ENCODE results near the gene SERBP1. TPM values are rescaled to one million over a fixed set of nuclear protein-coding genes. Genes with fewer than 3 reads are reported as not detected.
"Not testable (repeated sequence)": the region's sequence is repeated elsewhere in the genome, so short reads cannot be mapped to it uniquely, and the experiment has no call there.

SERBP1 gene
- total RNA-seq, 1 donor from 2014 or later: 250 TPM

DNA sequence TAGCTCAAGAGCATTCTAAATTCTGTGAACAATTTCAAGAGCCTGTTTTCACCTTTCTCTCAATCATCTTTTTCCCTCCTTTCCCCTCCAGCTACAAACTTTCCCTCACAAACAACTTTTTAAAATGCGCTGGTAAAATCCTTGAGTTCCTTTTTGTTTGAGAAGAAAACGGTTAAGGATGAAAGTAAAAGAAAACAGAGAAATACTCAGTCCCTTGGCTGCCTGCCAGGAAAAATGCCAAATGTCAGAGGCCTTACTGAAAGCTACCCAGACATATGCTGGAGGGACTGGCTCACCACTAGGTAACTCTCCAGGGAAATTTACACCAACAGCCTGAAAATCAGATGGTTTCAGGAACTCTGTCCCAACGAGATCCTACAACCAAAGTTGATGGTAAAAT lies 11.0 kb upstream of the SERBP1 start:
- DNase-seq (ENCODE audit: extremely low read depth, low read depth, low spot score): no peak

DNA sequence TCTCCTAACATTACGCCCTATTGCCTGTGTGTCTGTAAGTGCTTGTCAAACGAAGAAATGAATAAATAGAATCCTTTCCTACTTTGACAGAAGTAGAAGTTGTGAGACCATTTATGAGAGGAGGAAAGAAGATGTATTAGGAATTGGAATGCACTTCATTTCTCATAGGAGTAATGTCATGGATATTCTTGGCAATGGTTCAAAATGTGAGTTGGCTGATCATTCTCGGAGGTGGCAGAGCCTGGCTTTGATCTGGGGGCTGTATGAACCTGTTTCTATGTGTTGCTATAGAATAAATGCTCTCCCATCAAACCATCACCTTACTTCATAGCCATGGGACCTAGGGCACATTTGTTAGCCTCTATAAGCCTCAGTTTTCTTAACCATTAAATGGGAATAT lies 10.1 kb upstream of the SERBP1 start:
- DNase-seq (ENCODE audit: extremely low read depth, low read depth, low spot score): no peak

DNA sequence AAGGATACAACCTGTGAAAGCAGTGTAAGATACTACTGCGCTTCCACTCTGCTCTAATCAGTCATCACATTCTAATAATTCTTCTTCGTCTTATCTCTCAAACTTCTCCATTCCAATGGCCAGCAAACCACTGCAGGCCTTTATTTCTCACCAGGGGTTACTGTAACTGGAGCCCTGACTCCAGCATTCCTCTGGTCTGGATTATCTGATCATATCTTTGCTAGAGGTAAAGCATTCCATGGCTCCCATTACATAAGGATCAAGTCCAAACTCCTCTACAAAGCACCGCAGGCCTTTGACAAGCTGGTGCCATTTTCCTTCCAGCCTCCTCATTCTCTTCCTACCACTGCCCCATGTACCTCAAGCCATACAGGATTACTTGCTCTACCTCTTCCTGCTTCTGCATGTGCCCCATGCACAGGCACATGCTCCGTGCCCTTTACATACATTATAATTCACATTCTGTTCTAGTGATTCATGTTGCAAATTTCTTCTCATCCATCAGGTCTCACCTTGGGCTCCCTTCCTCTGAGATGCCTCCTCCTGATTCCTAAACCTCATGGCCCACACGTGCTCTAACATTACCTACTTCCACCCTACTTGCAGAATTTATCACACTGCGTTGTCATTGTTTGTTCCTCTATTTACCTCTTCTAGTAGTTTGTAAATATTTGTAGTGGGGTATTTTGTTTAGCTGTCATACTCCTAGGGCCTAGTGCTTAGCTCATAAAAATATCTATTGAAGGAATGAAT lies 9.3 kb upstream of the SERBP1 start:
- DNase-seq (ENCODE audit: extremely low read depth, low read depth, low spot score): no peak

DNA sequence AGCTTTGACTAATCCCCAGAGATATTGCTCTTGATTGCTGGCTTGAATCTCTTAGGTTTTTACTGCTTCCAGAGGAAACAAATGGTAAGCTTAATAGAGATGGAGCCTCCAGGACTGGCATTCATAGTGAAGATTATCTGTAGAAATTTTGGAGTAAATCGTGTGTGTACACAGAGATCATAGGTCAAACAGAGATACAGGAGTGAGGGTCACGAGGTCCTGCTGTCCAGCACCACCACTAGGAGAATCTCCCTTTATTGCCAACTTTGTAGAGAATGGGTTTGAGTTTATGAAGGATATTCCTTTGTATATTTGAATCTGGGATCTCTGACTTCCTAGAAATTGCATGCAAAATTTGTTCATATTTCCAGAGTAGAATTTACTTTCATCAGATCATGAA lies 7.8 kb upstream of the SERBP1 start:
- DNase-seq (ENCODE audit: extremely low read depth, low read depth, low spot score): no peak

DNA sequence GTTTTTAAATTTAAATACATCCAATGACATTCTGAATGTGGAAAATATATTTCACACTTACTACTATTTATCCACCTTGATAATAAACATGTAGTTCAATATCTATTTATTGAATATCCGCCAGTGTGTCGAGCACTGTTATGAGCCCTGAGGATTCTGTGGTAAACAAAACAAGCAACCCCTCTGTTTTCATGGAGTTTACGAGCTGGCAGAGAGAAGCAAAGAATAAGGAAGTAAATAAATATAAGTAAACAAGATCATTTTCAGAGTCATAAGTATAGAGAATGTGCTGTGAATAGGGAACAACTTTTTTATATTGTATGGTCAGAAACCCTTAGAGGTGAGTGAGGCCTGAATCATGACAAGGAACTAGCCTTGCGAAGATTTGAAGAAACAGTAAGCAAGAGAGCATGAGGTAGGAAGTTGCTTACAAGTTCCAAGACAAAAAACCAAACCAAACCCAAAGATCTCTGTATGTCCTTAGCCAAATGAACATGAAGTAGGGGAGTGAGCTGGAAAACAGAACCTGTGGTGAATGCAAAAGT lies 6.4 kb upstream of the SERBP1 start:
- no peak for DNase-seq (ENCODE audit: extremely low read depth, low read depth, low spot score)

DNA sequence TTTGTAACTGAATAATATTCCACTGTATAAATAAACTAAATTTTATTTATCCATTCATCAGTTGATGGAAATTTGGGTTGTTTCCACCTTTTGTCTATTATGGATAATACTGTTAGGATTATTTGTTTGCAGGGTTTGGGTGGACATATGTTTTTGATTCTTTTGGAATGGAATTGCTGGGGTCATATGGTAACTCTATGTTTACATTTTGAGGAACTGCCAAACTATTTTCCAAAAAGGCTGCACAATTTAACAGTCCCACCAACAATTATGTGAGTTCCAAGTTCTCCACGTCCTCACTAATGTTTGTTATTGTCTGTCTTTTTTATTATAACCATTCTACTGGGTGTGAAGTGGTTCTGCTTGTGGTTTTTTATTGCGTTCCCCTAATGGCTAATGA lies 4.3 kb upstream of the SERBP1 start:
- DNase-seq (ENCODE audit: extremely low read depth, low read depth, low spot score): no peak

DNA sequence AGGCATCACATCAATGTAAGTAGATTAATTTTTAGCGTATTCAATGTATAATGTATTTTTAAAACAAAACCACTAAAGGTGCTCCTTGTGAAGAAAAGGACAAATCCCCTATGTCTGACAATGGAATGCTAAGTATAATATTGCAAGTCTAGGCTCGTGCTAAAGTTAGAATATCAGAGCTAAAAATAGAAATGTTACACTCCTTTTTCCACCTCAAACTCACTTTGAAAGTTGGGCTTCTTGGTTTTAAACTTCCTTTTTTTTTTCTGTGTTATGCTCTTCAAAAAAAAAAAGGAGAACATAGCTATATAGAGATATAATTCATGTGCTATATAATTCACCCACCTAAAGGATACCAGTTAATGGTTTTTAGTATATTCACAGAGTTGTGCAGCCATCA lies 3.6 kb upstream of the SERBP1 start:
- DNase-seq (ENCODE audit: extremely low read depth, low read depth, low spot score): no peak

DNA sequence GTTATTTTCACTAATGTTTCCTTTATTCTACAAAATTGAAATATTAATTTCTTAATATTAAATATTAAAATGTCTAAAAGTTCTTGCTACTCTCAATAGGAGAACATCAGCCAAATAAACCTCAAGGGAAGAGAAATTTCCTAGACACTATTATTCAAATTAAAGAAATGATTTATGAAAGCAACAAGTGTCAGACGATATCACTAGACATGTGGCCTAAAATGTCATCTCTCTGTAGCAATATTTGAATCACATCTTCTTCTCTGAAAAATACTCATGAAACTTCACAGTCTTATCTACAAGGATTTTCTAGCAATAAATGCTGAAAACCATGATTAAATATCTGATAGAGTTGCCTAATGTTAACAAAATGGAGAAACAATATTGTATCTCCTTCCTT lies 2.5 kb upstream of the SERBP1 start:
- DNase-seq (ENCODE audit: extremely low read depth, low read depth, low spot score): no peak

DNA sequence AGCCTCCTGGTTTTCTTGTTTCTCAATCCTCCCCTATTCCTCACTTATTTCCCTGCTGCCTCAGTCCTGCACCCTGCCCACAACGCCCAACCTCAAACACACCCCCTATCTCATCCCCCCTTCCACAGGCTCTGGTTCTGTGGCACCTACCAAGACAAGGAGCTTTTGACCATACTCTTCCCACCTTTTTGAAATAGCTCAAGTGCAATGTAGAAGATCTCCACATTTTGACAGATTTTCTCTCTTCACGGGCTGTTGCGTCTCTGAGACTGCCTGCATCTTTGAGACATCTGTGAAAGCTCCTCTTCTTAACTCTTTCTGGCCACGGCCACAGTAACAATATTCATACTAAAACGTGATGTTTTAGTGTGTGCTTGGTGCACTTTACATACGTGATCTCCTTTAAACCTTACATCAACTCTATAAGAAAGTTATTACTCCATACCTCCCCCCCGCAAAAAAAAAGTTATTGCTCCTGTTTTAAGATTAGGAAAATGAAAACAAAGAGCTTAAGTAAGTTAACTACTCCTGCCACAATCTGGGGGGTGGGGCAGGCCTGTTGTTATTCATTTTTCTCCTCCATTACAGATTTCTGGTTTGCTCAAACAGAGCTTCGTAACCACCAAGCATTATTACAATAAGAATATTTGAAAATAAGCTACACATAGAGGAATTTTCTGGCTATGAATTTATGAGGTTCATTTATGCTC lies 1.8 kb upstream of the SERBP1 start:
- no peak for DNase-seq (ENCODE audit: extremely low read depth, low read depth, low spot score)

DNA sequence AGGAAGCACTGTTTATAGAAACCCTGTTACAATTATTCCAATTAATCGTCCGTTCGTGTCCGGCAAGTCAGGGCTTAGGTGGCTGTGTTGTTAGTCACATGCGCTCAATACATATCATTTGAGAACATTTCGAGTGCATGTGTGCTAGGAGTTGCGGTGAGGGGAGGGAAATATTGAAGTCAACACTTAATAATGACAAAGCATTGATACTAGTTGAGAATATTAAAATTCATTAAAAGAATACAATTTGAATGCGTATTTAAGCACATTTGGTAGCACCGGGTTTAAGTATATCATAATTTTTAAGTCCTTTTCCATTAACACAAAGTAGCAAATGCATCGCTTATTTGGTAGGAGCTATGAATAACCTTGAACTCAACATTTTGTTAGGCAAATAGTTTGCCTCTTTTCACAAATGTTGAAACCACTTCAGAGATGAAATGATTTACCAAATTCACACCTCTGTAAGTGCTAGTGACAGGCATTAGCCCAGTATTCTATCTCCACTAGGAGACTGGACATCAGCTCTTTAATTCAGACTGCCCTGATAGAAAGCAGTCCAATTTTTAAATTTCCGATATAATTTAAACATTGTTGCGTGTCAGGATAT lies 1.1 kb upstream of the SERBP1 start:
- no peak for DNase-seq (ENCODE audit: extremely low read depth, low read depth, low spot score)

DNA sequence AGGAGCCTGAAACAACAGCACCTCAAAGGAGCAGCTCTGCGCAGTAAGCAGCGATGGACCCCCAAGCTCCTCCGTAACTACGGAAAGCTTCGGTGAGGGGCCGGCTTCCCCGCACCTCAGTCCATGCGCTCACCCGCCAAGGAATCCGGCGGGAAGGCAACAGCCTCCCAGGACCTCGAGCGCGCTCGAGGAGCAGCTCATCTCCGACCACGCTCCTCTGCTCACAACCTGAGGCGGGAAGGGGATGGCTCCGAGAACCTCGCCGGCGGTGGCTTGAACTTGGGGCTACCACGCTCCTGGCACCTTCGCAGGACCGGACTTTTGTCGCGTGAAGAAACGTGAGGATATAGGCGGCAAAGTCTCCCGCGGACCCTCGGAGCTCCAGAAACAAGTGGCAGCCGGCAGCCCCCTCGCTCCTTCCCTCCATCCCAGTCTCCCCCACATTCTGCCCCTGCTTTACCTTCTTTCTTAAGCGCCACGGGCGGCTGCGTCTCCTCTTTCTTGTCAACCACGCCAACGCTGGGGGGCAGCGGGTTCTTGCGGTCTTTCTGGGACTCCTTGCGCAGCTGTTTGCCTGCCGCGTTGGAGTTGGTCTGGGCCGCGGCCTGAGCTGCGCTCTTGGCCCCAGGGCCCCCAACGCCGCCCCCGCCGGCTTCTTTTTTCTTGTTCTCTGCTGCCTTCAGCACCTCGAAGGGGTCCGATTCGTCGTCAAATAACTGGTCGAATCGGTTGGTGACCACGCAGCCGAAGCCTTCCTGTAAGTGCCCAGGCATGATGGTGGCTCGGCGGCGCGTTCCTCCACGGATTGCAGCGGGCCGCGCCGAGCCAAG lies 459 bp downstream of the SERBP1 start:
- DNase-seq (ENCODE audit: extremely low read depth, low read depth, low spot score): no peak

DNA sequence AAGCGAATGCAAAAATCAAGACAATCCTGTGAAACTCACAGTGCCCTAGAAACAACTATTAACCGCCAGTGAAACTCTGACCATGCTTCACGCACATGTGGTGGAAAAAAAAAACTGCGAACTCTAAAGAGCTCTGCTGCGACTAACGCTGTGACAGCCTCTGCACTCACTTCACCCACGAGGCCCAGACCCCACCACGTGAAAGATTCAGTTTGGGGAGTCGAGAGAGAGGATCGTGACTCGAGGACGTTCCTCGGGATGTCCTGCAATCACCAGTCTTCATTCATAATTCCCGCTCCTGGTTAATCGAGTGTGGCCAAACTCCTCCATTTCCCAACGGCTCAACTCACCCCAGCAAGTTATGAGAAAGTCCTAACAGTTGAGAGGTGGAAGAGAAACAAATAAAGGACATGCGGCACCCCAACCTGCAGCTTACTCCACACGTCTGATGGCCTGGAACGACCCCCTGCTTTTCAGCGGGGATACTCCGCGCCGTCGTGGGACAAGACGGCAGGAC lies 1.1 kb downstream of the SERBP1 start:
- DNase-seq (ENCODE audit: extremely low read depth, low read depth, low spot score): no peak

DNA sequence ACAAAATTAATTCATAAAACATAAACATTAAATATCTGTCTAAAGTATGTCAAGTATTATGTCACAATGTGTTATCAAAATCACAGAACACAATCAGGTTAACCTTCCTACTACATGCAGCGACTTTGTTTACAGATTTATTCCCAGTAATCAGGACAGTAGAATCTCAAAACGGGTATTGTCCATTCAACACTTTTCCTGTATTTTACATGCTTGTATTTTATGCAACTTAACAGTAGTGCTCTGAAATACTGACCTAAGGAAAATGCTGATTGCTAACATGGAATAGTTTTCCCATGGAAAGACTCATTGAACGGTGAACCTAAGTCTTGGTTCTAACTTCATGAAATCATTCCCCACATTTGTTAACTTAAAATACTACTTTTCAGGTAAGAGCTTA lies 2.3 kb downstream of the SERBP1 start:
- no peak for DNase-seq (ENCODE audit: extremely low read depth, low read depth, low spot score)

DNA sequence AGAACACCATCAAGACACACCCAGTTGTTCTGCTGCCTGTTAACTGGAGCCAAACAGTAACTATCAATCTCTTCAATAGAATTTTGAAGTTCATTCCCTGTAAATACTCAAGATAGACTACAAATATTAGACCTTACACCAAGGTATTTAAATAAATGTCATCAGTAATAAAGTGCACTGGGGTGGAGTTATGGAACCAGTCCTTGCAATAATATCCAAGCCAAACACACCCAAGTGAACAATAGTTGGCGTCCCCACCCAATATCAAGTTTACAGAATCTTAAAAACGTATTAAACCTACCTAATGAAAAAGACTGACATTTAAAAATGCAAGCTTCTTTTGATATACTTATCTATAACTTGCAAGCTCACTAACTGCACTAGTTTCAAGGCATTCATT lies 2.7 kb downstream of the SERBP1 start:
- DNase-seq (ENCODE audit: extremely low read depth, low read depth, low spot score): no peak

DNA sequence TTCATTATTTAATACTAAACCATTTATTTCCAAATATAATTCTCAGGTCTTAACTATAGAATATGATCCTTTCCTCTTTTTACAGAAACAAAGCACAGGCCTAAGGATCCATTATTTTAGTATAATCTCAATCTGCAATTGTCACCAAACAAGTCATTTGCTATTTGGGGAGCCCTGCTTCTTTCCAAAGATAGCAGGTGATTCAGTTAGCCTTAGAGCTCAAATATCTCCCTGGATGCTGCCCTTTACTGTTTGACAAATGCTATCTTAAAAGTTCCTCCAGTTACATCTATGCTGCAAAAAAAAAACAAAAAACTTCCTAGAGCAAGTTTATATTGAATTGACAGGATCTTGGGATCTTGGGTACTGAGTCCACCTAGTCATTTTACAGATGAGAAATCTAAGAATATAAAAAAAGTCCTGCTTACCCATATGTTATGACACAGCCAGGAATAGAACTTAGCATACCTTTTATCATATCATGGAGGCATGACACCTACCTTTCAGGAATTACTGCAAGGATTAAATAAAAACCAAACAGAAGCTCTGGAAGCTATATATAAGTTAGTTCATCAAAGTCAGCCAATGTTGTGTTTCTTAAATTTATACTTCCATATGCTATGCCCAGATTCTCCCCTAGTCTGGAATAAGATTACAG lies 9.2 kb downstream of the SERBP1 start:
- DNase-seq (ENCODE audit: extremely low read depth, low read depth, low spot score): no peak

DNA sequence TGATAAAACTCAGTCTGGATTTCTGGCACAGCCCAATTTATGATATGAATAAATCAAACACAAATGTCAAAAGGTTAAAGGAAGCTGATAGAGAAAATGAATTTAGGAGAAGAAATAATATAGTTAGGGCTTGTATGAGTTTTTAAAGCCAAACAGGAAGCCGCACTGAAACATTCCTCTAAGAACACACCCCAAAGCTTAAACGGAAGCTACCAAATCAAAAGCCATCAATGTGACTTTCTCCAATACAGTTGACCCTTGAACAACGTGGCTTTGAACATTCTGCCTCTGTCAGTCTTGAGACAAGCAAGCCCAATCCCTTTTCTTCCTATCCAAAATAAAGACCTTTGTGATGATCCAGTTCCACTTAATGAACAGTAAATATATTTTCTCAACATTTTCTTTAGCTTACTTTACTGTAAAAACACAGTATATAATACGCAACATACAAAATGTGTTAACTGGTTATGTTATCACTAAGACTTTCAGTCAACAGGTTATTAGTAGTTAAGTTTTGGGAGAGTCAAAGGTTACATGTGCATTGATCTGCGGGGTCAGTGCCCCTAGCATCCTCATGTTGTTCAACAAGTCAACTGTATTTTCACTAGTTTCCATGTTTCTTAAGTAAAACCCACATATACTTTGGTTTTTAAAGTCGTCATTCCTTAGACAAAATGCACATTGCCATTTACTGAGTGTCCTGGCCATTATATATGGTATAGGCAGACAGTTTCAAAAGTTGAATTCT lies 11.2 kb downstream of the SERBP1 start:
- no peak for DNase-seq (ENCODE audit: extremely low read depth, low read depth, low spot score)

DNA sequence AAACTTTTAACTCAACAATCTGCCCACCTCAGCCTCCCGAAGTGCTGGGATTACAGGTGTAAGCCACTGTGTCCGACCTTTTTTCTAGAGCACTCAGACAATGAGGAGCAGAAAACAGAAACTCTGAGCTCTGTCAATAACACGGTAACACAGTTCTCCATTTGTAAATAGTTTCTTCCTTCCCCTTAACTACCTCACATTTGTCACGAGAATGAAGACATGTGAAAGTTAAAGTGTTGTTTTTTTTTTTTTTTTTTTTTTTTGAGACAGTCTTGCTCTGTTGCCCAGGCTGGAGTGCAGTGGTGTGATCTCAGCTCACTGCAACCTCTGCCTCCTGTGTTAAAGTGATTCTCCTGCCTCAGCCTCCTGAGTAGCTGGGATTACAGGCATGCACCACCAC lies 12.5 kb downstream of the SERBP1 start:
- not testable (repeated sequence) for DNase-seq (ENCODE audit: extremely low read depth, low read depth, low spot score)

DNA sequence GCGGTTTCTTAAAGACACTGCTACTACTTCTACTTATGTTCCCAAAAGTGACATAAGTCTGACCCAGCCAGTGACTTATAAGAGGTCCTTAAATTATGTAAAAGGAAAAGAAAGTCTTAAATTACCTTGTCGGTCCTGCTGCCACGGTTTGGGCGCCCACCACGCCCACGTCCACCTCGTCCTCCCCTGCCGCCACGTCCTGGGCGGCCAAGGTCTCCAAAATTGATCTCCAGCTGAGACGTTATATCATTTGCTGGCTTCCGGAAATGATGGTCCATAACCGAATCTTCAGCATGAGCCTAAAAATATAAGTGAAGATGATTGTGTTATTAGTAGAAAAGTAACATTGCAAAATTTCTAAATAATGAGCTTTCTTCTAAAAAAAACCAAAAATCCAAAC lies 15.2 kb downstream of the SERBP1 start:
- DNase-seq (ENCODE audit: extremely low read depth, low read depth, low spot score): no peak

DNA sequence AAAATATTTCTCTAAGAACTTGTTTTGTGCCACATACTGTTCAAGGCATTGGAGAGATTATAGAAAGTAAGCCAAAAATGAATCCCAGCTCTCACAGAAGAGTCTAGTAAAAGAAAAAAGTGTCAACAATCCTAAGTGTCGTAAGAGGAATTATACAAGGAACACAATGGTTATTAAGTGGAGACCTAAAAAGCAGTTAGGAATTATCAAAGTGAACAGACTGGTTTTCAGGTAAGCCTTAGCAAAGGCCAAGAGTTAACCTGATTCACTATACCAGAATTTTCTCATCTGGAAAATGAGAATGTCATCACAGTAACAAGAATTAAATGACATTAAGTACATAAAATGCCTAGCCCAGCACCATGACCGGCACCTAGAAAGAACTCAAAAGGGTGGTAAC lies 15.6 kb downstream of the SERBP1 start:
- DNase-seq (ENCODE audit: extremely low read depth, low read depth, low spot score): no peak

DNA sequence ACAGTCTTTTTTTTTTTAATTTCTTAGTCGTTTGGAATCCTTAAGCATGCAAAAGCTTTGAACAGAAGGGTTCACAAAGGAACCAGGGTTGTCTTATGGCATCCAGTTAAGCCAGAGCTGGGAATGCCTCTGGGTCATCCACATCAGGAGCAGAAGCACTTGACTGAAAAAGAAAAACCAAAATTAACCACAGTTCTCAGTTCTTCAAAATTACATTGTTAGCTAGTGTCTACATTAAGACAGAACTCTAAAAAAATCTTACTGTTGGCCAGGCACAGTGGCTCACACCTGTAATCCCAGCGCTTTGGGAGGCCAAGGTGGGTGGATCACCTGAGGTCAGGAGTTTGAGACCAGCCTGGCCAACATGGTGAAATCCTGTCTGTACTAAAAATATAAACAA lies 17.1 kb downstream of the SERBP1 start:
- DNase-seq (ENCODE audit: extremely low read depth, low read depth, low spot score): not testable (repeated sequence)
